Activated T-cell treated with anti-CD3 and anti-CD28 coated beads, Interleukin-2, amount 50 U/mL, for 1 hour (primary cell): ENCODE measurements around the gene KLK4.

Source experiments
- DNase-seq: peaks from one replicate; pipeline ENCODE4 v3.0.0-alpha.2; 2020

Gene KLK4

GRCh38 chr19:50911206-50912101, at the start of gene KLK4:
TSS of gene KLK4 (minus strand) at chr19:50911395. CDS start at chr19:50910738, 657 bp downstream.
- no peak for DNase-seq

GRCh38 chr19:50959731-50960500, 48.7 kb upstream of the KLK4 start:
- no peak for DNase-seq

- no peak for DNase-seq
Observed at GRCh38 chr19:50957587-50957986, 46.4 kb upstream of the KLK4 start.

GRCh38 chr19:50952910-50953309, 41.7 kb upstream of the KLK4 start, which contains the start of gene KLK5:
TSS of gene KLK5 (minus strand) at chr19:50953038. CDS start at chr19:50952657, 381 bp downstream.
- no peak for DNase-seq

GRCh38 chr19:50949861-50950260, 38.7 kb upstream of the KLK4 start:
- no peak for DNase-seq

GRCh38 chr19:50947123-50947522, 35.9 kb upstream of the KLK4 start:
- DNase-seq, result no peak

- no peak for DNase-seq
Observed at GRCh38 chr19:50944795-50945194, 33.6 kb upstream of the KLK4 start.

- DNase-seq, result no peak
Observed at GRCh38 chr19:50943074-50943828, 32.1 kb upstream of the KLK4 start.

GRCh38 chr19:50939596-50939995, 28.4 kb upstream of the KLK4 start:
- no peak for DNase-seq

GRCh38 chr19:50933640-50934039, 22.4 kb upstream of the KLK4 start:
- DNase-seq, result no peak

- no peak for DNase-seq
Observed at GRCh38 chr19:50932690-50933083, 21.5 kb upstream of the KLK4 start.

- DNase-seq, result no peak
Observed at GRCh38 chr19:50932018-50932689, 21.0 kb upstream of the KLK4 start.

GRCh38 chr19:50931023-50931422, 19.8 kb upstream of the KLK4 start:
- no peak for DNase-seq

- no peak for DNase-seq
Observed at GRCh38 chr19:50928831-50929230, 17.6 kb upstream of the KLK4 start.

- no peak for DNase-seq
Observed at GRCh38 chr19:50926144-50926543, 14.9 kb upstream of the KLK4 start.

- DNase-seq, result no peak
Observed at GRCh38 chr19:50925734-50926133, 14.5 kb upstream of the KLK4 start.

GRCh38 chr19:50924586-50924985, 13.4 kb upstream of the KLK4 start:
- no peak for DNase-seq

- peak; percentile 67 for DNase-seq
Observed at GRCh38 chr19:50922317-50922853, 11.2 kb upstream of the KLK4 start.

GRCh38 chr19:50921426-50922316, 10.5 kb upstream of the KLK4 start:
- no peak for DNase-seq

- no peak for DNase-seq
Observed at GRCh38 chr19:50916069-50916468, 4.9 kb upstream of the KLK4 start.
